AG04450 (cell line): Measurements from ENCODE around the gene ETV6. TPM values are rescaled to one million over a fixed set of nuclear protein-coding genes. Genes with fewer than 3 reads are reported as not detected.

Experiments
- CTCF ChIA-PET: fragments of 300-600, 350-600 bp; formaldehyde crosslinking; extraction: SDS; loops from one replicate; lab custom pipeline; 2022; ENCODE audit warnings: antibody characterized with exemption, inconsistent platforms; lab: Charles Lee
- POLR2A ChIA-PET: fragments of 350-600 bp; formaldehyde crosslinking; extraction: SDS; loops from one replicate; lab custom pipeline; 2021; ENCODE audit warnings: antibody characterized with exemption, inconsistent platforms; lab: Yijun Ruan, JAX
- DNase-seq: peaks from one replicate; pipeline ENCODE4 v3.0.0-alpha.2; 2011; ENCODE audit warnings: low read depth, low spot score
- H3K27ac ChIP-seq: one replicate; pipeline ENCODE4 v1.5.1; 2012; ENCODE audit warnings: low read depth, low read length, control low read depth
- H3K27me3 ChIP-seq: one replicate; pipeline ENCODE4 v1.6.0; 2012; ENCODE audit warnings: low read length; ENCODE audit not compliant: control insufficient read depth, insufficient read depth
- H3K4me3 ChIP-seq: 2 replicates; pipeline ENCODE4 v1.5.1; 2011; ENCODE audit warnings: mild to moderate bottlenecking, low read depth, low read length, control low read depth
- H3K9me3 ChIP-seq: 2 replicates; pipeline ENCODE4 v1.5.1; 2012; ENCODE audit warnings: low read length; ENCODE audit not compliant: control insufficient read depth, insufficient read depth
- polyA plus RNA-seq: library from polyadenylated mRNA; depleted of rRNA; stranded (reverse); fragments of >200 nt; gene quantifications from 2 replicates; pipeline ENCODE4 v1.2.3, GENCODE V29; 2011
- TF ChIP-seq, protein P1 (sequence below): IDR thresholded peaks from 2 replicates; pipeline ENCODE4 v1.5.1; 2011; ENCODE audit warnings: low read depth, low read length, control low read depth, inconsistent platforms

The ETV6 gene
- polyA plus RNA-seq, 1 experiment: 7.9 TPM

DNA sequence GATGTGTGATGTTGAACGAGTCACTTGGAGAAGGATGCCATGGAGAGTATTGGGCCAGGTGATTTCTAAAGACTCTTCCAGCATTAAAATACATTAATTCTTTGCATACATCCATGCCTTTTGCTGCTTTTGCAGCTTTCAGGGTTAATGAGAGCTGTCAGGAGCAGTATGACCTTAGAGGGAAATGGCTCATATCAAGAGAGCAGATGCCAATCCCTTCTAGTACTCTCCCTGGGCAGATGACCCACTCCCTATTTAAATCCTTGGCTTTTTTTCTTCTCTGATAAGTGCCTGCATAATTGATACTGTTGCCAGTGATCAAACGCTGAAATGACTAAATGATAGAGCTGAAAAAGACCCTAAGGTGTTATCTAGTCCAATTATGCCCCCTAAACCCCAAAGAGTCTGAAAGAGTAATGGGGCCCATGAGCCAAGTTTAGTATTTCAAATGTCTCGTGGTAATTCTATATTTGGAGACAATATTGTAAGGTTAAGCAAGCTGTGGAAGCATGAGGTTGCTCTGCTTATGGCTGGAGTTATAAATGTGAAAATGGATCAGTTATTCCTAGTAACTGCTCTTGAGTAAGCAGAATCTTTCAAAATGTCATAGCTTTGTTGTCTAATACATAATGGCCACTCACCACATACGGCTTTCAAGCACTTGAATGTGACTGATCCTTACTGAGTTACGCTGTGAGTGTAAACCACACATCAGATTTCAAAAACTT, 137.3 kb downstream of the ETV6 start:
- DNase-seq: no peak
- H3K4me3 ChIP-seq: no peak overlapping the region
- POLR2A ChIA-PET: no interaction called here
- TF ChIP-seq, protein P1, sequence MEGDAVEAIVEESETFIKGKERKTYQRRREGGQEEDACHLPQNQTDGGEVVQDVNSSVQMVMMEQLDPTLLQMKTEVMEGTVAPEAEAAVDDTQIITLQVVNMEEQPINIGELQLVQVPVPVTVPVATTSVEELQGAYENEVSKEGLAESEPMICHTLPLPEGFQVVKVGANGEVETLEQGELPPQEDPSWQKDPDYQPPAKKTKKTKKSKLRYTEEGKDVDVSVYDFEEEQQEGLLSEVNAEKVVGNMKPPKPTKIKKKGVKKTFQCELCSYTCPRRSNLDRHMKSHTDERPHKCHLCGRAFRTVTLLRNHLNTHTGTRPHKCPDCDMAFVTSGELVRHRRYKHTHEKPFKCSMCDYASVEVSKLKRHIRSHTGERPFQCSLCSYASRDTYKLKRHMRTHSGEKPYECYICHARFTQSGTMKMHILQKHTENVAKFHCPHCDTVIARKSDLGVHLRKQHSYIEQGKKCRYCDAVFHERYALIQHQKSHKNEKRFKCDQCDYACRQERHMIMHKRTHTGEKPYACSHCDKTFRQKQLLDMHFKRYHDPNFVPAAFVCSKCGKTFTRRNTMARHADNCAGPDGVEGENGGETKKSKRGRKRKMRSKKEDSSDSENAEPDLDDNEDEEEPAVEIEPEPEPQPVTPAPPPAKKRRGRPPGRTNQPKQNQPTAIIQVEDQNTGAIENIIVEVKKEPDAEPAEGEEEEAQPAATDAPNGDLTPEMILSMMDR: no peak
- H3K27me3 ChIP-seq: no peaks in the 10 kb centered on the region
- CTCF ChIA-PET: no interaction called here
- no peak overlapping the region for H3K27ac ChIP-seq
- H3K9me3 ChIP-seq: no peaks in the 10 kb centered on the region

DNA sequence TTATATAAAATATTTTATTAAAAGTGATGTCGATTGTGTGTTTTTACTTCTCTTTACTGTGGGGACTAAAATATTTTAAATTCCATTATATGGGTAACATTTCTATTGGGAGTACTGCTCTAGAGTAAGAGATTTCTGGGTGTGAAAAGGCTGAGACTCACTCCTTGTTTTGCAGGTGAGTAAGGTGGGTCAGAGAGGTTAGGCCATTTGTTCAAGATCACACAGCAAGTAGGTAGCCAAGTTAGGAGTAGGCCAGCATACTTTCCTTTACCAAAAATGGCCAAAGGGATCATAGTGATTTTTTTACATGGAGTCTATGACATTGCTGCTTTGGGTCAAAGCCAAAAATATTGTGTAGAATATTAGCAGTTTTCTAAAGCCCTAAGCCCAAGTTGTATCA, 138.0 kb downstream of the ETV6 start:
- no peak overlapping the region for H3K27ac ChIP-seq
- TF ChIP-seq, protein P1: no peak
- no peaks in the 10 kb centered on the region for H3K9me3 ChIP-seq
- DNase-seq: no peak
- POLR2A ChIA-PET: no interaction called here
- H3K4me3 ChIP-seq: no peak overlapping the region
- H3K27me3 ChIP-seq: no peaks in the 10 kb centered on the region
- CTCF ChIA-PET: no interaction called here

DNA sequence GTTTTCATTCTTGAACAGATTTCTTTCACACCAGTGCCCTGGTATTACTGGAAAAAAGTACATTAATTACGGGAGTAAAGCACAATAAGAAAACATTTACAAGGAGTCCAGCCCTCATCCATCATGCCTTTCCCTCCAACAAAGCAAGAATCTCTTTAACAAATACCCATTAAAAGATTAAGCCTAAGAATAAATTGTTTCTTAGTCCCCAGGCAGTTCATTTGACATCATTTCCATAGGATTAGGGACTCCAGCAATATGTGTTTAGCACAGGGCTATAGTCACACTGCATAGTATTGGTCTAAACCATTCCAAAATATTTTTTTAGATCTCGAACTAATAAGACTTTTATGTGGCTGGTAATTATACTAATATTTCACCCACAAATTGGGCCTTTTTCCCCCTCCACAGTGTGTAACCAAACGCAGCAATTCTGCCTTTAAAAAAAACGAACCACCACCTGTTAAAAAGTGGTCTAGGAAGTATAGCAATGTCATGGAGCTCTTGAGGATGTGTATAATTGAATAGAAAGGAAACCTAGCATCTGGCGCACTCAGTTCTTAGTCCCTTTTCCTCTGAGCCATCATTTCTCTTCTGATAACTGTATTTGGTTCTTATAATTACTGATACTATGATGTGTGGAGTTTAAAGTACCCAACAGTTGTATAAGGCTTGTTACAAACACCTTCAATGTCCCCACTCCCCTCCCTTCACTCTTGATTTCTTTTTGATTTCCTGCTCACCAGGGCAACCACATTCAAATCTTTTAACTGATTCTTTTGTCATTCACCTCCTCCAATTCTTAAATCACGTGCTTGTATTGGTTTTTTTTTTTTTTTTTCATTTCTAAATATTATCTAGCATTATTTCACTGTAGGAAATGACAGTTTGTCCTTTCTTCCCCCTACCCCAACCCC, 138.7 kb downstream of the ETV6 start:
- no peak overlapping the region for H3K4me3 ChIP-seq
- no peaks in the 10 kb centered on the region for H3K27me3 ChIP-seq
- ChIA-PET CTCF (interaction anchor here (1.1 kb wide), 1 partner anchor 8 kb away, joined by 3 read pairs; no protein-coding TSS in a partner anchor), POLR2A (no interaction called here)
- H3K27ac ChIP-seq: no peak overlapping the region
- TF ChIP-seq, protein P1: no peak
- no peaks in the 10 kb centered on the region for H3K9me3 ChIP-seq
- DNase-seq: no peak

DNA sequence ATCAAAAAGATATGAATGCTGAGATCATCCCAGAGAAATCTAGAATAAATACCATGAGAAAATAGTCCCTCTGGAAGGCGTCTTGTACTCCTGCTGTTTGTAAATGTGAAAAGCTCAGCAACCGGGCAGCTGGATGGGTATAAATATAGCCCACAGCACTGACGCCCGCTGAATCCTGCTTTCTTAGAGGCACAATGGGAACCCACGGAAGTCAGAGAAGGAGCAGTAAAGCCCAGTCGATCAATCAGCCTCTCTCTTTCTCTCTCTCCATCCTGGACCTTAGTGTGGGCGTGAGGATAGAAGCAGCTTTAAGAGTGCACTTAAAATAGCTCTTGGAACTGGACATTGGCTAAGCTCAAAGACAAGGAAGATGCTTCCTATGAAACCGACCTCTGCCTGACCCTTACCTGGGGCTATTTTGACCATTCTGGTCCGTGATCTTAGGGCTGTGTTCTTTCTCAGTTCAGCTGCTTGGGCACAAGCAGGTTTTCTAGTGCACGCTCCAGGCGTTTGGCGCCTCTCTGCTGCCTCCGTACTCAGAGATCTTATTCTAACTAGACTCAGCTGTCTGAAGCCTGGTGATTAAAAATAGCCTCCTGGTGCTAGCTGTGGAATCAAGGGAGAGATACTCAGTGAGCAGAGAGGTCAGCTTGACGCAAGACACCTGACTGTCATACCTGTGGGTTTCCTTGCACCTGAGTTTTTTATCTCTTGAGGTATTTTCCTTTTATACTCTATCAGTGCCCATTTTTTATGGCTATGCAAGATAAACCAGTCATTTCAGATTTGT, 144.6 kb downstream of the ETV6 start:
- H3K4me3 ChIP-seq: no peak overlapping the region
- ChIA-PET CTCF (interaction anchor here (0.5 to 1.1 kb wide), 4 partner anchors 30 to 214 kb away, joined by 3 read pairs; no protein-coding TSS in a partner anchor), POLR2A (interaction anchor here (1.6 kb wide), 1 partner anchor 28 kb away, joined by 3 read pairs; no protein-coding TSS in a partner anchor)
- no peaks in the 10 kb centered on the region for H3K27me3 ChIP-seq
- no peaks in the 10 kb centered on the region for H3K9me3 ChIP-seq
- no peak overlapping the region for H3K27ac ChIP-seq
- TF ChIP-seq, protein P1: no peak
- DNase-seq: no peak
